Breast epithelium (tissue), 3 donors: Measurements from ENCODE around the gene TRAPPC3.

Experiments
- CTCF ChIP-seq, 3 donors: fragments of 450-650 bp; IDR thresholded peaks; one replicate each; pipeline ENCODE4 v1.5.1; 2016 to 2017; ENCODE audit warnings: antibody characterized with exemption in 3 of 3, mild to moderate bottlenecking in 3 of 3, moderate library complexity in 3 of 3
- POLR2AphosphoS5 ChIP-seq, 3 donors: sonication (generic); formaldehyde crosslinking; IDR thresholded peaks; one replicate each; pipeline ENCODE4 v1.6.1; 2017; ENCODE audit warnings: antibody characterized with exemption in 3 of 3

- no peak for TF ChIP-seq CTCF (IDR thresholded peaks at IDR 0.05)
- no peak for TF ChIP-seq POLR2AphosphoS5 (IDR thresholded peaks at IDR 0.05)
Measured at GRCh38 chr1:36144413-36144812, 4.9 kb downstream of the TRAPPC3 start.
